CD4-positive, alpha-beta T cell treated with Interleukin-1 beta for 1 hour (primary cell): Measurements from ENCODE around the gene COA4.

Source experiments
- DNase-seq, 2 donors: peaks; one replicate each; pipeline ENCODE4 v3.0.0-alpha.2; 2020 to 2022

Gene COA4

GRCh38 chr11:73862986-73863385, 13.7 kb downstream of the COA4 start:
- no peak for DNase-seq

GRCh38 chr11:73860202-73860601, 16.4 kb downstream of the COA4 start:
- no peak for DNase-seq

- DNase-seq = no peak
Observed at GRCh38 chr11:73859671-73860070, 17.0 kb downstream of the COA4 start.

- no peak for DNase-seq
Observed at GRCh38 chr11:73856031-73856567, 20.5 kb downstream of the COA4 start.

GRCh38 chr11:73854680-73855079, 22.0 kb downstream of the COA4 start:
- DNase-seq = no peak

- no peak for DNase-seq
Observed at GRCh38 chr11:73852049-73852448, 24.6 kb downstream of the COA4 start.

GRCh38 chr11:73851046-73851764, 25.4 kb downstream of the COA4 start:
- no peak for DNase-seq

GRCh38 chr11:73839123-73839457, 37.6 kb downstream of the COA4 start:
- no peak for DNase-seq

GRCh38 chr11:73838443-73839122, 38.1 kb downstream of the COA4 start:
- DNase-seq = no peak

GRCh38 chr11:73833067-73833466, 43.6 kb downstream of the COA4 start:
- no peak for DNase-seq

GRCh38 chr11:73830261-73830660, 46.4 kb downstream of the COA4 start:
- DNase-seq = no peak
